SK-N-SH (cell line): ENCODE results near the gene NCS1. TPM values are rescaled to one million over a fixed set of nuclear protein-coding genes. Genes with fewer than 3 reads are reported as not detected.

Source experiments
- CTCF ChIA-PET: fragments of 300-600, 350-600 bp; formaldehyde crosslinking; extraction: SDS; loops from one replicate; lab custom pipeline; 2021; lab: Yijun Ruan, JAX
- POLR2A ChIA-PET: fragments of 350-600 bp; sonication (Branson Sonifier 250); formaldehyde crosslinking; extraction: SDS; loops from one replicate; lab custom pipeline; 2020; ENCODE audit warnings: antibody characterized with exemption, inconsistent platforms; lab: Yijun Ruan, JAX
- DNase-seq: peaks from one replicate; pipeline ENCODE4 v3.0.0; 2012
- H2AFZ ChIP-seq: fragments of 200-600 bp; sonication (generic); 2 replicates; pipeline ENCODE4 v1.8.1; 2016; ENCODE audit warnings: antibody characterized with exemption, mild to moderate bottlenecking, low read depth
- H3F3A ChIP-seq: fragments of 200-600 bp; sonication (generic); replicated peaks from 2 replicates; pipeline ENCODE3; 2016; ENCODE audit warnings: antibody characterized with exemption, mild to moderate bottlenecking; ENCODE audit not compliant: insufficient read depth
- H3K27ac ChIP-seq, 2 experiments: fragments of 200-500 bp in 1 of 2; fragments of 200-600 bp in 1 of 2; sonication (Bioruptor generic) in 1 of 2; sonication (generic), shearing (Covaris generic) in 1 of 2; 2 replicates each; pipeline versions ENCODE4 v1.5.1 to v1.6.1; 2014 to 2016; ENCODE audit warnings: low read depth in 2 of 2, inconsistent platforms in 1 of 2, low read length in 1 of 2, mild to moderate bottlenecking in 1 of 2, mixed read lengths in 1 of 2
- H3K27me3 ChIP-seq: fragments of 200-600 bp; sonication (generic), shearing (Covaris generic); 2 replicates; pipeline ENCODE4 v1.6.1; 2016; ENCODE audit warnings: mixed run types; ENCODE audit not compliant: insufficient read depth
- H3K36me3 ChIP-seq, 2 experiments: fragments of 200-500 bp in 1 of 2; fragments of 200-600 bp in 1 of 2; sonication (Bioruptor generic) in 1 of 2; sonication (generic) in 1 of 2; replicated peaks in 1 of 2; 2 replicates each; pipeline versions ENCODE3 to v1.5.1; 2014 to 2016; ENCODE audit warnings: low read length in 1 of 2, mild to moderate bottlenecking in 1 of 2; ENCODE audit not compliant: insufficient read depth in 2 of 2, control insufficient read depth in 1 of 2
- H3K4me1 ChIP-seq, 2 experiments: fragments of 200-500 bp in 1 of 2; fragments of 200-600 bp in 1 of 2; sonication (Bioruptor generic) in 1 of 2; sonication (generic), shearing (Covaris generic) in 1 of 2; 2 replicates each; pipeline versions ENCODE4 v1.5.1 to v1.6.1; 2014 to 2016; ENCODE audit warnings: low read depth in 1 of 2, low read length in 1 of 2, mixed run types in 1 of 2; ENCODE audit not compliant: insufficient read depth in 2 of 2, control insufficient read depth in 1 of 2
- H3K4me2 ChIP-seq: fragments of 200-600 bp; sonication (generic), shearing (Covaris generic); 2 replicates; pipeline ENCODE4 v1.6.1; 2017; ENCODE audit warnings: mixed run types
- H3K4me3 ChIP-seq, 2 experiments: fragments of 200-500 bp in 1 of 2; fragments of 200-600 bp in 1 of 2; sonication (Bioruptor generic) in 1 of 2; sonication (generic), shearing (Covaris generic) in 1 of 2; 2 replicates each; pipeline versions ENCODE4 v1.5.1 to v1.8.1; 2014 to 2016; ENCODE audit warnings: low read depth in 2 of 2, inconsistent platforms in 1 of 2, low read length in 1 of 2, mild to moderate bottlenecking in 1 of 2, mixed read lengths in 1 of 2, moderate library complexity in 1 of 2
- H3K79me2 ChIP-seq: fragments of 200-600 bp; sonication (generic); 2 replicates; pipeline ENCODE4 v1.8.1; 2017; ENCODE audit warnings: mild to moderate bottlenecking; ENCODE audit not compliant: insufficient read depth
- H3K9ac ChIP-seq: fragments of 200-600 bp; sonication (generic); 2 replicates; pipeline ENCODE4 v1.6.1; 2017; ENCODE audit warnings: mixed run types
- H3K9me2 ChIP-seq: fragments of 200-600 bp; sonication (generic); 2 replicates; pipeline ENCODE4 v1.6.1; 2017; ENCODE audit warnings: mixed run types
- H3K9me3 ChIP-seq: fragments of 200-600 bp; sonication (generic); 2 replicates; pipeline ENCODE4 v1.6.1; 2017; ENCODE audit warnings: mixed run types, mild to moderate bottlenecking, moderate library complexity
- H4K20me1 ChIP-seq: fragments of 200-600 bp; sonication (generic); 2 replicates; pipeline ENCODE4 v1.6.1; 2017; ENCODE audit warnings: mild to moderate bottlenecking, mixed run types; ENCODE audit not compliant: insufficient read depth
- CHD2 ChIP-seq: fragments of 150-350 bp; IDR thresholded peaks from 2 replicates; pipeline ENCODE4 v1.6.1; 2018; ENCODE audit warnings: low read length; ENCODE audit not compliant: partially characterized antibody
- ELF1 ChIP-seq: IDR thresholded peaks from 2 replicates; pipeline ENCODE4 v1.4.0; 2012
- FOXJ3 ChIP-seq: sonication (generic); formaldehyde crosslinking; IDR thresholded peaks from 2 replicates; pipeline ENCODE4 v1.5.1; 2020; ENCODE audit warnings: mild to moderate bottlenecking, missing genetic modification reagents
- GATA2 ChIP-seq: sonication (generic); formaldehyde crosslinking; IDR thresholded peaks from 2 replicates; pipeline ENCODE4 v1.5.0; 2020; ENCODE audit warnings: mild to moderate bottlenecking, missing genetic modification reagents
- JUND ChIP-seq: IDR thresholded peaks from 2 replicates; pipeline ENCODE4 v1.4.0; 2012
- NFIC ChIP-seq: IDR thresholded peaks from 2 replicates; pipeline ENCODE4 v1.4.0; 2012; ENCODE audit warnings: borderline replicate concordance
- PBX3 ChIP-seq: IDR thresholded peaks from 2 replicates; pipeline ENCODE4; 2012
- SMC3 ChIP-seq: IDR thresholded peaks from 2 replicates; pipeline ENCODE4 v1.6.1; 2012; ENCODE audit warnings: low read depth, low read length, improper control_type of control experiment
- USF2 ChIP-seq: fragments of 150-350 bp; IDR thresholded peaks from 2 replicates; pipeline ENCODE4 v1.6.1; 2017; ENCODE audit warnings: antibody characterized with exemption, low read length, low read depth, borderline replicate concordance
- WGBS: methylation state at CpG from one replicate; pipeline ENCODE4 v1.1.6; 2017; ENCODE audit warnings: low lambda C conversion rate; 5-methylcytosine and 5-hydroxymethylcytosine counted together
- polyA plus RNA-seq, 3 experiments: library from polyadenylated mRNA; depleted of rRNA; stranded (reverse); fragments of >200 nt; gene quantifications; 2 replicates each; pipeline ENCODE4 v1.2.3, GENCODE V29; 2012

The NCS1 gene
- polyA plus RNA-seq, 1 of the 3 experiments (the other 2 are of a cell fraction), result 40.6 TPM

- Histone ChIP-seq H3K9ac (no peak overlapping the region), H3K9me3 (no peaks in the 10 kb centered on the region), H4K20me1 (peaks cover 97% of the 10 kb centered on the region), H3K79me2 (peaks cover 98% of the 10 kb centered on the region), H3K27ac (peak overlapping the region in 1 of 2 experiments; percentile 83; a peak in 2 of 4 replicates), H3K4me3 (no peak overlapping the region), H2AFZ (no peak overlapping the region), H3K4me1 (peaks cover 28 to 85% of the 10 kb centered on the region in 2 experiments), H3K36me3 (no peaks in the 10 kb centered on the region), H3K9me2 (no peaks in the 10 kb centered on the region), H3K27me3 (no peaks in the 10 kb centered on the region), H3F3A (peaks cover 4% of the 10 kb centered on the region), H3K4me2 (peak overlapping the region; percentile 41; the same call in 1 of the 2 replicates)
- peak; percentile 50 for DNase-seq
- POLR2A ChIA-PET, result no interaction called here
- TF ChIP-seq JUND (no peak), SMC3 (no peak), ELF1 (no peak), CHD2 (peak; percentile 30), PBX3 (no peak), FOXJ3 (CRISPR knock-in tag) (no peak), GATA2 (CRISPR knock-in tag) (no peak)
- 80% methylated on average over 7 of the region's 8 CpGs for WGBS
- CTCF ChIA-PET, result interaction anchor here (0.6 to 3.6 kb wide), 6 partner anchors 25 to 263 kb away, joined by 3 to 14 read pairs (median 5); no protein-coding TSS in a partner anchor
Measured at GRCh38 chr9:130194378-130194932, 22.3 kb downstream of the NCS1 start.

GRCh38 chr9:130195638-130196037 lies 23.4 kb downstream of the NCS1 start:
- no peaks in the 10 kb centered on the region for H3K27me3 ChIP-seq
- peak overlapping the region in 1 of 2 experiments; percentile 83; a peak in 2 of 4 replicates for H3K27ac ChIP-seq
- DNase-seq, result no peak
- peaks cover 4% of the 10 kb centered on the region for H3F3A ChIP-seq
- WGBS, result 90% methylated on average over 13 of the region's 15 CpGs
- H3K9ac ChIP-seq, result no peak overlapping the region
- ChIA-PET CTCF (interaction anchor here (3.6 kb wide), 1 partner anchor 24 kb away, joined by 14 read pairs; no protein-coding TSS in a partner anchor), POLR2A (no interaction called here)
- H4K20me1 ChIP-seq, result peaks cover 100% of the 10 kb centered on the region
- H3K36me3 ChIP-seq, result no peaks in the 10 kb centered on the region
- peaks cover 100% of the 10 kb centered on the region for H3K79me2 ChIP-seq
- H3K4me3 ChIP-seq, result no peak overlapping the region
- H3K9me3 ChIP-seq, result no peaks in the 10 kb centered on the region
- H3K9me2 ChIP-seq, result no peaks in the 10 kb centered on the region
- TF ChIP-seq NFIC, result no peak
- TF ChIP-seq JUND, result no peak
- no peak for TF ChIP-seq USF2
- TF ChIP-seq, all 33 proteins: peak for 0
- H3K4me1 ChIP-seq, result peaks cover 28 to 91% of the 10 kb centered on the region in 2 experiments
- H3K4me2 ChIP-seq, result no peak overlapping the region
- no peak overlapping the region for H2AFZ ChIP-seq
